Ovary (tissue), 3 donors: ENCODE data around the gene POLN.

Experiments used
- CTCF ChIP-seq, 3 donors: fragments of 450-650 bp in 2 of 3; fragments of 200-600 bp in 1 of 3; IDR thresholded peaks; one replicate each; pipeline versions ENCODE4 v1.5.1 to v1.8.0; 2016 to 2022; ENCODE audit warnings: antibody characterized with exemption in 3 of 3, mild to moderate bottlenecking in 1 of 3
- EP300 ChIP-seq: sonication (generic); formaldehyde crosslinking; IDR thresholded peaks from one replicate; pipeline ENCODE4 v1.6.1; 2017; ENCODE audit warnings: antibody characterized with exemption
- donor health status: DM: no; HTN: no; CAD: no.

GRCh38 chr4:2179717-2180116 lies 62.2 kb downstream of the POLN start:
- TF ChIP-seq EP300 (no peak), CTCF (IDR thresholded peaks at IDR 0.05) (no peak)
